ENCODE measurements around the gene C19orf33. TPM values are rescaled to one million over a fixed set of nuclear protein-coding genes. Genes with fewer than 3 reads are reported as not detected.

The C19orf33 gene
- polyA plus RNA-seq, 1 donor (not counting 4 experiments of a cell fraction or from before 2014, with no cell fraction given) = 366 TPM

DNA sequence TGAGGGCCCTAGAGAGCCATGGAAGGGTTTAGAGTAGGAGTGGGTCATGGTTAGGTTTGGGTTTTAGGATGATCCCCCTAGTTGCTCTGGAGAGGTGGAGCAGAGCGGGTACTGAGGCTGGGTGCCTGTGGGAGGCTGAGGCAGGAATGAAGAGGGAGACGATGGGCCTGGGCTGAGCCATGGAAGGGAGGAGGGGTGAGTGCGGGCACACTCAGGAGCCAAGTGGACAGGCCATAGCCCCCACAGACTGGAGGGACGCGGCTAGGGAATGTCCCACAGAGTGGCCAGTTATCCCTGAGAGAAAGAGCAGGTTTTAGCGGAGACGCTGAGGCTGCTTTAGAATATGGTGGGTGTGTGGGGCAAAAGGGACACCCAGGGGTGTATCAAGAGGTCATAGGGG lies 25.6 kb downstream of the C19orf33 start:
- Histone ChIP-seq H3K9ac (ENCODE audit: control insufficient read depth, extremely low read depth, insufficient read depth, low read length) (no peak overlapping the region), H3K36me3 (ENCODE audit: control insufficient read depth in 2 of 2, extremely low read depth in 1 of 2, insufficient read depth in 2 of 2, low read length in 2 of 2) (peaks cover 37 to 40% of the 10 kb centered on the region in 2 experiments), H3K79me2 (ENCODE audit: control insufficient read depth, insufficient read depth, low read length) (peaks cover 9% of the 10 kb centered on the region), H3K4me1 (ENCODE audit: control insufficient read depth, extremely low read depth, insufficient read depth, low read length) (no peaks in the 10 kb centered on the region), H4K20me1 (ENCODE audit: control insufficient read depth, extremely low read depth, insufficient read depth, low read length) (peaks cover 2% of the 10 kb centered on the region), H3K27me3 (ENCODE audit: control insufficient read depth, extremely low read depth, insufficient read depth, low read length) (no peaks in the 10 kb centered on the region), H3K4me3 (ENCODE audit: control insufficient read depth in 2 of 3, extremely low read depth in 1 of 3, insufficient read depth in 2 of 3, low read depth in 1 of 3, low read length in 3 of 3) (no peak overlapping the region), H3K4me2 (ENCODE audit: control insufficient read depth, extremely low read depth, insufficient read depth, low read depth, low read length) (no peak overlapping the region), H3K9me1 (ENCODE audit: control insufficient read depth, extremely low read depth, insufficient read depth, low read length) (no peaks in the 10 kb centered on the region), H3K27ac (ENCODE audit: control insufficient read depth, insufficient read depth, low read length) (no peak overlapping the region), H3K9me3 (ENCODE audit: control insufficient read depth, low read depth, low read length) (no peaks in the 10 kb centered on the region), H2AFZ (ENCODE audit: control insufficient read depth, low read length) (no peak overlapping the region)
- no peak for FAIRE-seq
- no peak for DNase-seq (ENCODE audit: low read depth, low spot score)
- dilution Hi-C loops (cut with MboI; ENCODE audit: extremely low pct_ligation_motif_present, low sequenced_read_pairs) = no loop called here
- TF ChIP-seq, protein P1, sequence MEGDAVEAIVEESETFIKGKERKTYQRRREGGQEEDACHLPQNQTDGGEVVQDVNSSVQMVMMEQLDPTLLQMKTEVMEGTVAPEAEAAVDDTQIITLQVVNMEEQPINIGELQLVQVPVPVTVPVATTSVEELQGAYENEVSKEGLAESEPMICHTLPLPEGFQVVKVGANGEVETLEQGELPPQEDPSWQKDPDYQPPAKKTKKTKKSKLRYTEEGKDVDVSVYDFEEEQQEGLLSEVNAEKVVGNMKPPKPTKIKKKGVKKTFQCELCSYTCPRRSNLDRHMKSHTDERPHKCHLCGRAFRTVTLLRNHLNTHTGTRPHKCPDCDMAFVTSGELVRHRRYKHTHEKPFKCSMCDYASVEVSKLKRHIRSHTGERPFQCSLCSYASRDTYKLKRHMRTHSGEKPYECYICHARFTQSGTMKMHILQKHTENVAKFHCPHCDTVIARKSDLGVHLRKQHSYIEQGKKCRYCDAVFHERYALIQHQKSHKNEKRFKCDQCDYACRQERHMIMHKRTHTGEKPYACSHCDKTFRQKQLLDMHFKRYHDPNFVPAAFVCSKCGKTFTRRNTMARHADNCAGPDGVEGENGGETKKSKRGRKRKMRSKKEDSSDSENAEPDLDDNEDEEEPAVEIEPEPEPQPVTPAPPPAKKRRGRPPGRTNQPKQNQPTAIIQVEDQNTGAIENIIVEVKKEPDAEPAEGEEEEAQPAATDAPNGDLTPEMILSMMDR (optimal IDR thresholded peaks at IDR 0.05 in 1 of 3, IDR thresholded peaks at IDR 0.05 in 1 of 3, conservative IDR thresholded peaks at IDR 0.05 in 1 of 3; ENCODE audit: extremely low read depth in 1 of 3, insufficient read depth in 2 of 3, low read length in 3 of 3) = no peak
- TF ChIP-seq EZH2 (IDR thresholded peaks at IDR 0.05; ENCODE audit: low read length) = no peak

DNA sequence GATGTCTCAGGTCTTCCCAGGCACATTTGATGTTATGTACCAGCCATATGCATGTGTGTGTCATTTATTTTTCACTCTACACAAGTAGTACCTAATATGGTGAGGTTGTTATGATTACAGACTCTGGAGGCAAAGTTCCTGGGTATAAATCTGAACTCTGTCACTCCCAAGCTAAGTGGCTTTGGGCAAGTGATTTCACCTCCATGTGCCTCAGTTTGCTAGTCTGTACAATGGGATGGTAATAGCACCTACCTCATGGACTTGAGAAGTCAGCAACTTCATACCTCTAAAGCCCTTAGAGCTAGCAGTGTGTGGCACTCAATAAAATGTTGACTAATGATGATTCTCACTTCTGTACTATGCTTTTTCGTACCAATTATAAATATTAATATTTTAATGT lies 27.7 kb downstream of the C19orf33 start:
- DNase-seq (ENCODE audit: low read depth, low spot score) = no peak
- no peaks in the 10 kb centered on the region for H3K9me1 ChIP-seq (ENCODE audit: control insufficient read depth, extremely low read depth, insufficient read depth, low read length)
- H3K79me2 ChIP-seq (ENCODE audit: control insufficient read depth, insufficient read depth, low read length) = no peaks in the 10 kb centered on the region
- H3K9me3 ChIP-seq (ENCODE audit: control insufficient read depth, low read depth, low read length) = no peaks in the 10 kb centered on the region
- no peak overlapping the region for H3K27ac ChIP-seq (ENCODE audit: control insufficient read depth, insufficient read depth, low read length)
- H3K9ac ChIP-seq (ENCODE audit: control insufficient read depth, extremely low read depth, insufficient read depth, low read length) = no peak overlapping the region
- no peak overlapping the region for H3K4me3 ChIP-seq (ENCODE audit: control insufficient read depth in 2 of 3, extremely low read depth in 1 of 3, insufficient read depth in 2 of 3, low read depth in 1 of 3, low read length in 3 of 3)
- H3K36me3 ChIP-seq (ENCODE audit: control insufficient read depth in 2 of 2, extremely low read depth in 1 of 2, insufficient read depth in 2 of 2, low read length in 2 of 2) = peaks cover 24 to 34% of the 10 kb centered on the region in 2 experiments
- H3K4me1 ChIP-seq (ENCODE audit: control insufficient read depth, extremely low read depth, insufficient read depth, low read length) = no peaks in the 10 kb centered on the region
- H3K4me2 ChIP-seq (ENCODE audit: control insufficient read depth, extremely low read depth, insufficient read depth, low read depth, low read length) = no peak overlapping the region
- TF ChIP-seq EZH2 (IDR thresholded peaks at IDR 0.05; ENCODE audit: low read length) = no peak
- TF ChIP-seq, protein P1 (optimal IDR thresholded peaks at IDR 0.05 in 1 of 3, IDR thresholded peaks at IDR 0.05 in 1 of 3, conservative IDR thresholded peaks at IDR 0.05 in 1 of 3; ENCODE audit: extremely low read depth in 1 of 3, insufficient read depth in 2 of 3, low read length in 3 of 3) = no peak
- H4K20me1 ChIP-seq (ENCODE audit: control insufficient read depth, extremely low read depth, insufficient read depth, low read length) = no peaks in the 10 kb centered on the region
- no peaks in the 10 kb centered on the region for H3K27me3 ChIP-seq (ENCODE audit: control insufficient read depth, extremely low read depth, insufficient read depth, low read length)
- peak; percentile 67 for FAIRE-seq
- dilution Hi-C loops (cut with MboI; ENCODE audit: extremely low pct_ligation_motif_present, low sequenced_read_pairs) = no loop called here
- H2AFZ ChIP-seq (ENCODE audit: control insufficient read depth, low read length) = no peak overlapping the region

Data from keratinocyte (primary cell).